GM18498 (cell line): ENCODE measurements around the gene TSFM.
A peak's percentile ranks its signal among the peaks of the same experiment; 100 is the strongest.

ENCODE experiments used
- ATAC-seq: cut with Tn5 transposase; IDR thresholded peaks from one replicate; pipeline ENCODE4 v1.9.1; 2021; ENCODE audit warnings: mild to moderate bottlenecking, moderate library complexity; ENCODE audit not compliant: unreplicated experiment

Gene TSFM

DNA sequence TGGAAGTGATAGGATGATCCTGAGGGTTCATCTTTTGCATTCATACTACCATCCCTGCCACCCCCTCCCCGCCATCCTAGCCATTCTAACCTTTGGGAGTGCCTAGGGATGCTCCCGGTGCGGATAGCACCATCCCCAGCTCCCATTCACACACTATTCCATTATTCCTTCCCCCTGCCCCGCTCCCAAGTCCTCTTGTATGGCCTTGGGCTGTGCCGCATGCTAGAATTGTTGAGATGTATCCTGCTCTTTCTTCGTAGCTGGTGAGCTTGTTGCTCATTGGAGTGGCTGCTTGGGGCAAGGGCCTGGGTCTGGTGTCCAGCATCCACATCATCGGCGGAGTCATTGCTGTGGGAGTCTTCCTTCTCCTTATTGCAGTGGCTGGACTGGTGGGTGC is 37.1 kb upstream of the TSFM start:
- ATAC-seq = no peak

DNA sequence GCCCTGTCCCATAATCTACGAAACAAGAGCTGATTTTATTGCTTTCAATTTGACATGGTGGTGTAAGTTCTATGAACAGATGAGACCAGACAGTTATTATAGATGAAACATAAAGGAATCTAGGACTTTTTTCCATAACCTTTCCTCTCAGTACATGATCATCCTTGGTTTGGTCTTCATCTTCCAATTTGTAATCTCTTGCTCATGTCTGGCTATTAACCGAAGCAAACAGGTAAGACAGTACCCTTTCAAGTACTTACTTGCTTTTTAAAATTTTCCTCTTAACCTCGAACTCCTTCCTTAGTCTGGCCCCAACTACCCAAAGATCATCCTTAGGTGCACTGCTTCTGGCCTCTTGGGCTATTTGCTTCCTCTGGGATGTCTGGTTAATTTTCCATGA is 36.6 kb upstream of the TSFM start:
- ATAC-seq = no peak

- ATAC-seq = no peak
These were observed 33.5 kb upstream of the TSFM start for GRCh38 chr12:57749061-57749460.

DNA sequence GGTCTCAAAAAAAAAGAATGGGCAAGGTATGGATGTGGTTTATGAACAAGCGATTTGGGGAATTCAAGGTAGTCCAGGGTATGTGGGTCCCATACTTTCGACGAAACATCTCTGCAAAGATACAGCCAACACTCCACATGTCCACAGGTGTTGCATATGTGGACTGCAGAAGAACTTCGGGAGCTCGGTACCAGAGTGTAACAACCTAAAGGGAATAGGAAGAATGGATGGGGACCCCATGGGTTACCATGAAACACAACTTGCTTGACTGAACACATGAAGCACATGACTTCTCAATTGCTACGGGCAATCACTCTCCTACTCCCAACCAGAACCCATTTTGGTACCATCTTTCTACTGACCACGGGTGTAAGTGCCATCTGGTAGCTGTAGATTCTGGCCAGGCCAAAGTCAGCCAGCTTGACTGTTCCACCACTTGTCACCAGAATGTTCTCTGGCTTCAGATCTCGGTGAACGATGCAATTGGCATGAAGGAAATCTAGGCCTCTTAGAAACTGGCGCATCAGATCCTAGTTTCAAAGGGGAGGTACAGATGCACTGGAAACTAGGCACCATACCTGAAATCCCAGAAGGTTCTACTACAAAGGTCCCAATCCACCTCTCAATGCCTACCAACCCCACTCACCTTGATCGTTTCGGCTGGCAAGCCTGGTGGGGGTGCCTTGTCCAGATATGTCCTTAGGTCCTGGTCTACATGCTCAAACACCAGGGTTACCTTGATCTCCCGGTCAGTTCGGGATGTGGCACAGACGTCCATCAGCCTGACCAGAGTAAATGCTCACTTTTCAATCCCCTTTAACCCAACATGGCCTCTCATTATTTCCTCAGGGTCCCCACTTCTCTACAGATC is 31.8 kb upstream of the TSFM start:
- ATAC-seq = no peak

- ATAC-seq = no peak
These were observed 31.2 kb upstream of the TSFM start for GRCh38 chr12:57751432-57751787.

DNA sequence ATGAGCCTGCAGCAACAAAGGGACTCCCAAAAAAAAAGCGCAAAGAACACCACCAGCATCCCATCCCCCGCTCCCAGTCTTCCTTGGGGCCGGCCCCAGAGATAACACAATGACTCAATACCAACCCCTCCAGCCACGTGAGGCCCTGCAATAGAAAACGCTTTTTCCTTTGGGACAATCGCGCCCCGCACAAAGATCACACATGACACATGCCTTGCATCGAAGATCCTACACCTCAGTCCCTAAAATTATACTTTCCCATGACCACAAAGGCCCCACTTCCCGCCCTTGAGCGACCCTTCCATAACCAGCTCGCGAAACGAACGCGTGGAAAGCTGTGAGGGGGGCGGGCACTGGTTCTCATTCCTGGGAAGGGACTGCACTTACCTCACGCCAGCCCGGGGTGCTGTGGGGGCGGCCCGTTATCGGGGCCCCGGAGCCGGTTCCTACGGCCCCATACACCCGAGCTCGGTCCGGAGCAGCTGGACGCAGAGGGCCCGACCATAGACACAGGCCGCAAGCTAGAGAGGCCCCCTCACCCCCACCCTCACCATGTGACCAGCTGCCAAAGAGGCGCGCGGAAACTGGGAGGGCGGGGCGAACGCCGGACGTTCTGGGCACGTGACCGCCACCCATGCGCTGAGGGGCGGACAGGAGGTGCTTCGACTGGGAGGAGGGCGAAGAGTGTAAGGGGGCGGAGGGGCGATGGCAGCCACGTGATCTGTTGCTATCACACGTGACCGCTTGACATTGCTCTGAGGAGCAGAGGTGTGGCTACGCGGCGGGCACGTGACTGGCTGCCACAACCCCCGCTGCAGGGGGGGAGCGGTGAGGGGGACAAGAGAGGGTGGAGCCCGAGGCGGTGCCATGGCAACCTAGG is 30.6 kb upstream of the TSFM start, which contains the start of gene CDK4:
TSS of gene CDK4 (minus strand) at position 523 of the 880 bp plus-strand sequence. CDS start 593 bp downstream, outside the sequence.
- peak; percentile 70 for ATAC-seq

DNA sequence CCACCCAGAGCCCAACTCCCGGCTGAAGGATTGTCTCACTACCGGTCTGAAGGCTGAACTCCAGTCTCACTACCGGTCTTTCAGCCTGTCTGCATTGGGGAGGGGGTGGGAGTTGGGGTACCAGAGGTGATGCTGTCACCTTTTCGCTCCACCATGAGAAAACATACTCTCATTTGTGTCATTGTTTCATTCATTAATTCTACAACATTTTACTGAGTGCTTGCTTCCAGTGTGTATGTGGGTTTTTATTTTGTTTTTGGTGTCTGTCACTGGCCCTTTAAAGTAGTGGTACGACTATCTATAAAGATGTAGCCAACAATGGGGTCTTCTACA is 30.0 kb upstream of the TSFM start:
- no peak for ATAC-seq

- ATAC-seq = no peak
These were observed 28.7 kb upstream of the TSFM start for GRCh38 chr12:57753756-57754337.

- peak; percentile 39 for ATAC-seq
These were observed 28.0 kb upstream of the TSFM start, which contains the start of gene MARCHF9 for GRCh38 chr12:57754411-57755193. Gene MARCHF9, plus strand, starts transcription at chr12:57755103. Its CDS starts 426 bp downstream, at chr12:57755529.

DNA sequence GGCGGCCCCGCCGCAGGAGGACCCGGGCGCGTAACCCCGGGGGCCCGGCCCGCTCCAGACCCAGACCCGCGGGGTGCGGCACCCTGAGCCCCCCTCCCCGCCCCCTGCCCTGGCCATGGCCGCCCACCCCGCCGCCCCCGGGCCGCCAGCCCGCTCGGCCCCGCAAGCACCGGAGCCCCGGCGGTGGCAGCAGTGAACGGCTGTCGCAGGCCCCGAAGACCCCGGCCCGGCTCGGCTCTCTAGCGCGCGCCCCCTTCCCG is 27.5 kb upstream of the TSFM start:
- ATAC-seq = no peak

- no peak for ATAC-seq
These were observed 26.9 kb upstream of the TSFM start for GRCh38 chr12:57755454-57756372.

DNA sequence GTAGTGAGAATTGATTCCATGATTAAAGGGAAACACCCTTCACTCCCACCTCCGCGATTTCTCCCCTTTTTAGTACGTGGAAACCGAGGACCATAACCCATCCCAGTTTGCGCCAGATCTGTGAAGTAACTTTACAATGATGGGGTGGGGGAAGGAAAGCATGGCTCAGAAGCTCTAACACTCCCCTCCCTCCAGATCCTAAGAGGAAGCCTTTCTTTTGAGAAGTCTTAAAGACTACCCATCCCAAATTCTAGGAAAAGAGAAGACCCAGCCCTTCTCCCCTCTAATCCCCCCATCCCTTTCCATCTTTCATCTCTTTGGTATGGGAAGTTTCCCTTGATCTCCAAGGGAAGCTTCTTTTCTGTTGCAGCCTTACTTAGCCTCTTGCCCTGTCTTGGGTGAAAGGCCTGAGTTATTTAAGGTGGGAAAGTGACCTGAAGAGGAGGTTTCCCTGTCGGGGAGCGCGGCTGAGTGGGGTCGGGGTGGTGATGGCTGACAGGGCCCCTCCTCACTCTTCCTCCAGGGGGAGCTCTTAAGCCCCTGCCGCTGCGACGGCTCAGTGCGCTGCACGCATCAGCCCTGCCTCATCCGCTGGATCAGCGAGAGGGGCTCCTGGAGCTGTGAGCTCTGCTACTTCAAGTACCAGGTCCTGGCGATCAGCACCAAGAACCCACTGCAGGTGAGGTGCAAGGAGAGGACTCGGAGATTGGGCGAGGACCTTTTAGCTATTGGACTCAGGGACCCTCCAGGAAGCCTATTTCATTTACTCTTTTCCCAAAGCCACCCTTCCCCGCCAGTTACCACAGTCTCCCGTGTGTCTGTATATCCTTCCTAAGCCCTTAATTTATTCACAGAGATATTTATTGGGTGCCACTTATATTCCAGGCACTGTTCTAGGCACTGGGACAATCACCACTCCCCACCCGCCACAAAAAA is 25.9 kb upstream of the TSFM start:
- no peak for ATAC-seq

GRCh38 chr12:57757771-57758170 is 24.8 kb upstream of the TSFM start:
- no peak for ATAC-seq

DNA sequence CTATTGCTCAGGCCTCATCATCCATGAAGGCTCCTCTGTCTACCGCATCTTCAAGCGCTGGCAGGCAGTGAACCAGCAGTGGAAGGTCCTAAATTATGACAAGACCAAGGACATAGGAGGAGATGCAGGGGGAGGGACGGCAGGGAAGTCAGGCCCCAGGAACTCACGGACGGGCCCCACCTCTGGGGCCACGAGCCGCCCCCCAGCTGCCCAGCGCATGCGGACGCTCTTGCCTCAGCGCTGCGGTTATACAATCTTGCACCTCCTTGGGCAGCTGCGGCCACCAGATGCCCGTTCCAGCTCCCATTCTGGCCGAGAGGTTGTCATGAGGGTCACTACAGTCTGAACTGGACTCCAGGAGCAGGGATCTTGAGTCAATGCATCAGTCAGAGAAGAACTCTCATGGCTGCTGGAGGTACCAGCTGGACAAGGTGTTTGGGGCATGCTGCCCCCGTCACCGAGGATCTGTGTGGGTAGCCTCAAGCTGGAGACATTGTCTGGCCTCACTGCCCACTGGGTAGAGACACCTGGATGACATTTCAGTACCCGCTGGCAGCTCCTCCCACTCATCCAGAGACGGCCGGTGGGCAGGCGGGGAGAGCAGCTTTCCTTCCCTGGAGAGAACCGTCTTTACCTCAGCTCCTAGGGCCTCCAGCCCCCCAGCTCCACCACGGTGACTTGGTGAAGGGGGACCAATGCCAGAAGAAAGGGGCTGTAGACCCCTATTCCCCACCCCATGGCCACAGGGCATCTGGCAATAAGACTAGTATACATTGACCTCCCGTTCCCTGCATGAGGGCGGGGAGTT is 23.8 kb upstream of the TSFM start:
- ATAC-seq = no peak

- ATAC-seq = no peak
These were observed 23.1 kb upstream of the TSFM start for GRCh38 chr12:57759360-57759980.

- ATAC-seq = no peak
These were observed 22.1 kb upstream of the TSFM start for GRCh38 chr12:57760347-57760982.

DNA sequence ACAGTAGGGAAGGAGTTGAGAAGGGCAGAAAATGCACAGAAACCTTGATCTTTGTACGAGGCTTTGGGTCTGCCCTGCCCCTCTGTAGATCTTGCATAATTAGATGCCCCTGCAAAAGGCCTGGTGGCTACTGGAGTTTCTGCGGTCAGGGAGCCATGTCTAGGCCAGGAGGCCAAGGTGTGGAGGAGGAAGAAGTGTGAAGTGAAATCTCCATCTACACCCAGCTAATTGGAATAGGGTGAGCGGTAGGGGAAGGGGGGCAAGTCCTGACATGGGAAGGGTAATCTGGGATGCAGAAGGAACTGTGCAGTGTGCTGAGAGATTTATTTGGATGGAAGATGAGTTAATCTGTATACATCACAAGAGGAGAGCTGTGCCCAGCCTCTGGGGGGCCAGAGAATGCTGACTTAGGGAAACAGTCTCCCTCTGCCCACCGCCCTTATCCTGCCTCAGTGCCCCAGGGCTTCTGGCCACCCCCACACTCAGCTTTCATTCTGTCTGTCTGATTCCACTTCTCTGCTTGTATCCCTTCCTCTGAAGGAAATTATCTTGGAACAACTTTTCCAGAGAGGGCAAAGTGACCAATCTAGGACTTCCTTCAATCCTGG is 21.1 kb upstream of the TSFM start:
- ATAC-seq = no peak
